Muscle layer of colon (tissue), 2 donors: ENCODE data around the gene SIRPA.

Experiments
- H3K27ac ChIP-seq: one replicate; pipeline ENCODE4 v1.7.0; 2013; ENCODE audit warnings: low read depth, mild to moderate bottlenecking, low read length, moderate library complexity
- H3K27me3 ChIP-seq, 2 donors: one replicate each; pipeline ENCODE4 v1.7.0; 2013; ENCODE audit warnings: low read length in 2 of 2, mild to moderate bottlenecking in 2 of 2; ENCODE audit not compliant: insufficient read depth in 2 of 2, control insufficient read depth in 1 of 2
- H3K36me3 ChIP-seq: one replicate; pipeline ENCODE4 v1.7.0; 2013; ENCODE audit warnings: mild to moderate bottlenecking, low read length; ENCODE audit not compliant: insufficient read depth
- H3K4me1 ChIP-seq: one replicate; pipeline ENCODE4 v1.7.0; 2013; ENCODE audit warnings: mild to moderate bottlenecking, low read length; ENCODE audit not compliant: insufficient read depth
- H3K4me3 ChIP-seq, 2 donors: one replicate each; pipeline ENCODE4 v1.7.0; 2013; ENCODE audit warnings: low read length in 2 of 2, low read depth in 1 of 2, mild to moderate bottlenecking in 1 of 2, moderate library complexity in 1 of 2
- H3K9ac ChIP-seq: one replicate; pipeline ENCODE4 v1.7.0; 2013; ENCODE audit warnings: low read length
- H3K9me3 ChIP-seq: one replicate; pipeline ENCODE4 v1.7.0; 2013; ENCODE audit warnings: mild to moderate bottlenecking, low read length
- donor health status: abdominal sarcoma.
- donor health status: Adenocarcinoma of cecum.

SIRPA gene

DNA sequence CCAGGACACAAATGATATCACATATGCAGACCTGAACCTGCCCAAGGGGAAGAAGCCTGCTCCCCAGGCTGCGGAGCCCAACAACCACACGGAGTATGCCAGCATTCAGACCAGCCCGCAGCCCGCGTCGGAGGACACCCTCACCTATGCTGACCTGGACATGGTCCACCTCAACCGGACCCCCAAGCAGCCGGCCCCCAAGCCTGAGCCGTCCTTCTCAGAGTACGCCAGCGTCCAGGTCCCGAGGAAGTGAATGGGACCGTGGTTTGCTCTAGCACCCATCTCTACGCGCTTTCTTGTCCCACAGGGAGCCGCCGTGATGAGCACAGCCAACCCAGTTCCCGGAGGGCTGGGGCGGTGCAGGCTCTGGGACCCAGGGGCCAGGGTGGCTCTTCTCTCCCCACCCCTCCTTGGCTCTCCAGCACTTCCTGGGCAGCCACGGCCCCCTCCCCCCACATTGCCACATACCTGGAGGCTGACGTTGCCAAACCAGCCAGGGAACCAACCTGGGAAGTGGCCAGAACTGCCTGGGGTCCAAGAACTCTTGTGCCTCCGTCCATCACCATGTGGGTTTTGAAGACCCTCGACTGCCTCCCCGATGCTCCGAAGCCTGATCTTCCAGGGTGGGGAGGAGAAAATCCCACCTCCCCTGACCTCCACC is 42.2 kb downstream of the SIRPA start:
- Histone ChIP-seq H3K4me1 (peaks cover 47% of the 10 kb centered on the region), H3K4me3 (no peak overlapping the region), H3K36me3 (peaks cover 12% of the 10 kb centered on the region), H3K27me3 (no peaks in the 10 kb centered on the region), H3K27ac (no peak overlapping the region), H3K9me3 (no peaks in the 10 kb centered on the region), H3K9ac (no peak overlapping the region)

DNA sequence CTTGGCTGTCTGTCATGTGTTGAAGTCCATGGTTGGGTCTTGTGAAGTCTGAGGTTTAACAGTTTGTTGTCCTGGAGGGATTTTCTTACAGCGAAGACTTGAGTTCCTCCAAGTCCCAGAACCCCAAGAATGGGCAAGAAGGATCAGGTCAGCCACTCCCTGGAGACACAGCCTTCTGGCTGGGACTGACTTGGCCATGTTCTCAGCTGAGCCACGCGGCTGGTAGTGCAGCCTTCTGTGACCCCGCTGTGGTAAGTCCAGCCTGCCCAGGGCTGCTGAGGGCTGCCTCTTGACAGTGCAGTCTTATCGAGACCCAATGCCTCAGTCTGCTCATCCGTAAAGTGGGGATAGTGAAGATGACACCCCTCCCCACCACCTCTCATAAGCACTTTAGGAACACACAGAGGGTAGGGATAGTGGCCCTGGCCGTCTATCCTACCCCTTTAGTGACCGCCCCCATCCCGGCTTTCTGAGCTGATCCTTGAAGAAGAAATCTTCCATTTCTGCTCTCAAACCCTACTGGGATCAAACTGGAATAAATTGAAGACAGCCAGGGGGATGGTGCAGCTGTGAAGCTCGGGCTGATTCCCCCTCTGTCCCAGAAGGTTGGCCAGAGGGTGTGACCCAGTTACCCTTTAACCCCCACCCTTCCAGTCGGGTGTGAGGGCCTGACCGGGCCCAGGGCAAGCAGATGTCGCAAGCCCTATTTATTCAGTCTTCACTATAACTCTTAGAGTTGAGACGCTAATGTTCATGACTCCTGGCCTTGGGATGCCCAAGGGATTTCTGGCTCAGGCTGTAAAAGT is 43.5 kb downstream of the SIRPA start:
- Histone ChIP-seq H3K27me3 (no peaks in the 10 kb centered on the region), H3K9me3 (no peaks in the 10 kb centered on the region), H3K27ac (no peak overlapping the region), H3K4me1 (peaks cover 36% of the 10 kb centered on the region), H3K36me3 (peaks cover 12% of the 10 kb centered on the region), H3K9ac (no peak overlapping the region), H3K4me3 (no peak overlapping the region)

DNA sequence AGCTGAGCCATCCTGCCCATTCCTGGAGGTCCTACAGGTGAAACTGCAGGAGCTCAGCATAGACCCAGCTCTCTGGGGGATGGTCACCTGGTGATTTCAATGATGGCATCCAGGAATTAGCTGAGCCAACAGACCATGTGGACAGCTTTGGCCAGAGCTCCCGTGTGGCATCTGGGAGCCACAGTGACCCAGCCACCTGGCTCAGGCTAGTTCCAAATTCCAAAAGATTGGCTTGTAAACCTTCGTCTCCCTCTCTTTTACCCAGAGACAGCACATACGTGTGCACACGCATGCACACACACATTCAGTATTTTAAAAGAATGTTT is 44.0 kb downstream of the SIRPA start:
- Histone ChIP-seq H3K4me1 (peaks cover 30% of the 10 kb centered on the region), H3K9ac (no peak overlapping the region), H3K27me3 (no peaks in the 10 kb centered on the region), H3K36me3 (peaks cover 12% of the 10 kb centered on the region), H3K4me3 (no peak overlapping the region), H3K27ac (no peak overlapping the region), H3K9me3 (no peaks in the 10 kb centered on the region)

DNA sequence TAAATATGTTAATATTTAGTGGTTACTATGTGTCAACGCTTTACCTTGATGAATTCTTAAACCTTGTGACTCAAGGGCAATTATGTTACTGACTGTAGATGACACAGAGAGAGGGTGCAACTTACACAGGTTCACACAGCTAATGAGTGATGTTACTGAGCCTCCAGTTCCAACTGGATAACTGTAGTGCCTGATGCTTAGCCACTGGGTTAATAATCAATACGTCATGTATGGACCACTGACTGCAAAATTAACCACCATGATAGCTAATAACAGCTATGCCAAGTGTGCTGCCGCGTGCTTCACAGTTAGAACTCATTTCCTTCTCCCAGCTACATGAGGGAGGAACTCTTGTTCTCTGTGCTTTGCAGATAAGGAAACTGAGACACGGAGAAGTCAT is 45.4 kb downstream of the SIRPA start:
- Histone ChIP-seq H3K27ac (no peak overlapping the region), H3K4me1 (peaks cover 17% of the 10 kb centered on the region), H3K9ac (no peak overlapping the region), H3K9me3 (no peaks in the 10 kb centered on the region), H3K36me3 (peaks cover 12% of the 10 kb centered on the region), H3K4me3 (no peak overlapping the region), H3K27me3 (no peaks in the 10 kb centered on the region)

GRCh38 chr20:1941226-1941625 is 46.0 kb downstream of the SIRPA start:
- Histone ChIP-seq H3K4me1 (peaks cover 10% of the 10 kb centered on the region), H3K27me3 (no peaks in the 10 kb centered on the region), H3K36me3 (peaks cover 12% of the 10 kb centered on the region), H3K4me3 (peak overlapping the region in 1 of 2 donors; percentile 23), H3K9ac (no peak overlapping the region), H3K9me3 (no peaks in the 10 kb centered on the region), H3K27ac (no peak overlapping the region)

GRCh38 chr20:1942061-1942460 is 46.9 kb downstream of the SIRPA start:
- Histone ChIP-seq H3K9me3 (no peaks in the 10 kb centered on the region), H3K36me3 (peaks cover 12% of the 10 kb centered on the region), H3K9ac (no peak overlapping the region), H3K4me1 (peaks cover 15% of the 10 kb centered on the region), H3K27ac (no peak overlapping the region), H3K27me3 (no peaks in the 10 kb centered on the region), H3K4me3 (no peak overlapping the region)

DNA sequence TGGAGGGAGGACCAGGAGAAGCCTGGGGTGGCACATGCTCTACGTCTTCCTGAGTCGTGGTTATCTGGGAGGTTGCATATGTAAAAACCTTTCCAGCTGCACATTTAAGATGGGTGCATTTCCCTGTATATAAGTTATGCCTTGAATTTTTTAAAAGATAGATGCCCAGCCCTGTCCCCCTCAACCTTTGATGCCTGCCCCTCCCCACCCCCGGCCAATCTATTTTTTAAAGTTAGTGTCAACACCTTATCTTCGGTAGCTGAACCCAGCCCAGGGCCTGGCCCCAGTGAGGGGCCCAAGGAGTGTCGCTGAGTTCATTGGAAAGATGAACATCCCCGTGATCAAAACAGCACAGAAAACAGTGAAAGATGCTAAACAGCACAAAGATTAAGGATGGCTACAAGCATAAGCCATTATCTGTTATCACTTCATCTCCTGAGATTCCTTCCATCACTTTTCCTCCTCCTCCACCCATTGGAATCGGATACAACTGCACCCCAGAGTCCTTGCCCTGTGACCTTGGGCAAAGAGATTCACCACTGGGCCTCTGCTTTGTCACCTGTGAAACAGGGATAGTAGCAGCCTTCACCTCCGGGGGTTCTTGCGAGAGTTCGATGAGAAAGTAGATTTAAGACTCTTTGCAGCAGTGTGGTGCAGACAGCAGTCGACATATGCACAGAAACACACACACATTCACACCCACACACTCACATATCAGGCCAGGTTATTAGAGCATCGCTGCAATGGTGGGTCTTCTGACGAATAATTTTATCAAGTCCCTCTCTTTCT is 47.5 kb downstream of the SIRPA start:
- no peak overlapping the region for H3K4me3 ChIP-seq
- peaks cover 12% of the 10 kb centered on the region for H3K36me3 ChIP-seq
- H3K27ac ChIP-seq, result no peak overlapping the region
- no peaks in the 10 kb centered on the region for H3K9me3 ChIP-seq
- H3K4me1 ChIP-seq, result peaks cover 15% of the 10 kb centered on the region
- no peak overlapping the region for H3K9ac ChIP-seq
- no peaks in the 10 kb centered on the region for H3K27me3 ChIP-seq

GRCh38 chr20:1943275-1944002 is 48.2 kb downstream of the SIRPA start:
- Histone ChIP-seq H3K9me3 (no peaks in the 10 kb centered on the region), H3K36me3 (peaks cover 8% of the 10 kb centered on the region), H3K9ac (no peak overlapping the region), H3K27ac (no peak overlapping the region), H3K4me1 (peaks cover 15% of the 10 kb centered on the region), H3K27me3 (no peaks in the 10 kb centered on the region), H3K4me3 (no peak overlapping the region)

- peaks cover 15% of the 10 kb centered on the region for H3K4me1 ChIP-seq
- H3K9me3 ChIP-seq, result no peaks in the 10 kb centered on the region
- H3K27ac ChIP-seq, result no peak overlapping the region
- H3K36me3 ChIP-seq, result no peaks in the 10 kb centered on the region
- H3K4me3 ChIP-seq, result no peak overlapping the region
- H3K27me3 ChIP-seq, result no peaks in the 10 kb centered on the region
- no peak overlapping the region for H3K9ac ChIP-seq
Observed at GRCh38 chr20:1944345-1945091, 49.3 kb downstream of the SIRPA start.

DNA sequence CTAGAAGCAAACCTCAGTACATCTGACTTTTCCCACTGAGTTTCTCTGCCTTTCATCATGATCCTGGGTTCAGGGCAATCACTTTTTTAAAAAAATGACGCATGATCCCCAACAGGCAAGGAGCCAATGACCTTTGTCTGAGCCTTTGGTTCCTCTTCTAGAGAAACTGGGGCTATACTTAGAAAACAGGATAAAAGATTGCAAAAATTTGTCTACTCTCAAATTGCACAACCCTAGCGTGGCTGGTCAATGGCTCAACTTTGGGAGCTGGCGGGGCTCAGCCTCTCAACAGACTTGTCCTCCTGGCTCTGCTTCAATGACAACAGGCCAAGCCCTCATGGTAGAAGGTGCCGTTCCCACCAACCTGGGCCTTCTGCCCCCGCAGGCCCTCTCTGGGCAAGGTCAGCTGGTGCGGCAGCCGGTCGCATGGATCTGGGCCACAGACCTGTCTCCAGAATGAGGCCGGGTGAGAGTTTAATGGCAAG is 50.0 kb downstream of the SIRPA start:
- H3K36me3 ChIP-seq, result no peaks in the 10 kb centered on the region
- no peak overlapping the region for H3K9ac ChIP-seq
- H3K9me3 ChIP-seq, result no peaks in the 10 kb centered on the region
- peaks cover 15% of the 10 kb centered on the region for H3K4me1 ChIP-seq
- H3K27me3 ChIP-seq, result no peaks in the 10 kb centered on the region
- no peak overlapping the region for H3K4me3 ChIP-seq
- H3K27ac ChIP-seq, result no peak overlapping the region
